HG02610 (cell line): ENCODE results near the gene DIP2C.

Experiments
- ATAC-seq: cut with Tn5 transposase; IDR thresholded peaks from one replicate; pipeline ENCODE4 v1.9.1; 2021; ENCODE audit warnings: mild to moderate bottlenecking, moderate library complexity; ENCODE audit not compliant: unreplicated experiment

Gene DIP2C

DNA sequence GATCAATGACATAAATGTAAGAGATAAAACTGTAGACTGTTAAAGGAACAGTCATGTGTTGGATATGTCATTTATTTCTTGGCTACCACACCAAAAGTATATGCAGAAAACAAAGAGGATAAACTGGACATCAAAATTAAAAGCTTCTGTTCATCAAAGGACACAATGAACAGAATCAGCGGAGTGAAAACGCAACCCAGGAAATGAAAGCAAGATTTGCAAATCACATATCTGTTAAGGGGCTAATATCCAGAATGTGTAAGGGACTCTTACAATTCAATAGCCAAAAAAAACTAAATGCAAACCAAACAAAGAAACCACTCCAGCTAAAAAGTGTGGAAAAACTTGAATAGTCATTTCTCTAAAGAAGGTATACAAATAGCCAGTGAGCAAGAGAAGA, 390.0 kb downstream of the DIP2C start:
- ATAC-seq = no peak

DNA sequence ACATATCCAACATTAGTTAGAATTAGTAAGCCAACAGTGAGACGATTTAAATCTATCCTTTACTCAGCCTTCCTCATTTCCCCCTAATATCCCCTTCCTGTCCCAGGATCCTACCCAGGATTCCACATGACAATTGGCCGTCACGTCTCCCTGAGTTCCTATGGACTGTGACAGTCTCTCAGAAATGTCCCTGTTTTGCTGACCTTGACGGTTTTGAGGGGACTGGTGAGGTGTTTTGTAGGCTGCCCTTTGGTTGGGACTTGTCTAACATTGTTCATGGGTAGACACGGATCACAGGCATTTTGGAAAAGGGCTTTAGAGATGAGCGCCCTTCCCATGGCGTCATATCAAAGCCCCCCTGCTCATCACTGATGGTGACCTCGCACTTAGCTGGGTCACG, 391.4 kb downstream of the DIP2C start:
- ATAC-seq = no peak

DNA sequence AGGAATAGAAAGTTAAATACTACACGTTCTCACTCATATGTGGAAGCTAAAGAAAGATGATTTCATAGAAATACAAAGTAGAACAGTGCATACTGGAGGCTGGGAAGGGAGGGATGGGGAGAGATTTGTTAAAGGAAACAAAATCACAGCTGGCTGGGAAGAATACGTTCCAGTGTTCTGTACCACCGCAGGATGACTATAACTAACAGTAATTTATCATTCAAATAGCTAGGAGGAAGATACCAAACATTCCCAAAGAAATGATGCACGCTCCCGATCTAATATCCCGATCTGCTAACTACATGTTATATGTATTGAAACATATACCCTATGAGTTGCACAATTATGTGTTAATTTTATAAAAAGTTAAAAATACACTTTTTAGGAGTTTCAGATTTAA, 391.9 kb downstream of the DIP2C start:
- ATAC-seq = no peak

DNA sequence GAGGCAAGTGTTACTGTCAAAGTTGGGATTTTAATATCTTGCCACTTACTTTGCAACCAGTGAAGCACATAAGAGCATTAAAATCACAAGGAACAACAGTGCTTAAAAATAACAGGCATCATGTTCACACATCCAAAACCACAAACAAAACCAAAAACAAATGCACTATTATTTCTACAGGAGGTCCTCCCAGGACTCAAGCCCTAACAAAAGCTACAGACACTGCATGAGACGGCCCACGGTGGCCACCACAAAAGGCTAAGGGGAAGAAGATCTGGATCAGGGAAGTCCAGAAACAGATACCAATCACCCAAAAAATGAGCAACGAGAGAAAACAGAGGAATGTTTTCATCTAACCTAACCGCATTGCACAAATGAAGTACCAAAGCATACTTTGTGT, 395.8 kb downstream of the DIP2C start:
- no peak for ATAC-seq

DNA sequence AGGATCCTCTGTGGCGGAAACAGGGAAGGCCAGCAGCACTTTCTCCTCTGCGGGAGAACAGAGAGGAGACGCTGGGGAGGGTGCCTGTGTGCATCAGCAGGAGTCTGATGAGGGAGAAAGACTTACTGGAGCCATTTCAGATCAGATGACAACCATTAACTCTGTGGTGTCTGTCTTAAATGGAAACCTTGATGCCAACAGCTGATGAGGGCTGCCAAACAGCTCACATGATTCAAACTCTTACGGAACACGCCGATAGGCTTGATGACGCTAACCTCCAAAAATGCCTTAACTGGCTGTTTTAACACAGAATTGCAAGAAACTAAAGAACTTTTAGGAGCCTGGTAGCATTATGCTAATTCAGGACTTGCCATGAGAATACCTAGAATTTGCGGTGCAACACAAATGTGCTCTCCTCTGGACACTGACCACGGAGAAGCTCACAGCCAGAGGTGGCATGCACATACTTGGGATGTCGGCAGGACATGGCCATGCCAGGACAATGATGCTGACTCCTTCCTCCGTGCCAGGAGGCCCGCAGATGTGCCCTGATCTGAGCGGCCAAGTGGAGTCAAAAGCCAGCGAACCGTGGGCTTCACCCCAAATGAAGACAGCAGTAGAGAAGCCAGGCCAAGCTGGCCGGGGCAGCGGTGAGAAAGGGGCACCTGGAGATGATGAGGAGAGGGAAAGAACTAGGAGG, 399.3 kb downstream of the DIP2C start:
- ATAC-seq = no peak

DNA sequence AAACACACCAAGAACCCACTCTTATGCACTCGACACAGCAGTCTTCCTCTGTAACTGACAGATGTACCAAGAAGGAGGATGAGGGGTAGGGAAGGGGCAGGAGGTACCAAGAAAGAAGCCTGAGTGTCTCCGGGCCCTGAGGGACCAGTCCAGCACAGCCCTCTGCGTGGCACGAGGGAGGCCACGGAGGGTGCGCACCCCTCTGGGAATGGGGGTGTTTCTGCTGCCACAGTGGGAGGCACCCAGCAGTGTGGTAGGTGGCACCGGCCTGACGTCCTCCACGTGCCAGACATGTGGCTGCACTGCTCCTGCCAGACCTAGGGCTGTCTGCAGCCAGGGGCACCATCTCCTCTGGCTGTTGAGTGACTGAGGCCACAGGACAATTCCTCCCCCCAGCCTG, 399.9 kb downstream of the DIP2C start:
- no peak for ATAC-seq

DNA sequence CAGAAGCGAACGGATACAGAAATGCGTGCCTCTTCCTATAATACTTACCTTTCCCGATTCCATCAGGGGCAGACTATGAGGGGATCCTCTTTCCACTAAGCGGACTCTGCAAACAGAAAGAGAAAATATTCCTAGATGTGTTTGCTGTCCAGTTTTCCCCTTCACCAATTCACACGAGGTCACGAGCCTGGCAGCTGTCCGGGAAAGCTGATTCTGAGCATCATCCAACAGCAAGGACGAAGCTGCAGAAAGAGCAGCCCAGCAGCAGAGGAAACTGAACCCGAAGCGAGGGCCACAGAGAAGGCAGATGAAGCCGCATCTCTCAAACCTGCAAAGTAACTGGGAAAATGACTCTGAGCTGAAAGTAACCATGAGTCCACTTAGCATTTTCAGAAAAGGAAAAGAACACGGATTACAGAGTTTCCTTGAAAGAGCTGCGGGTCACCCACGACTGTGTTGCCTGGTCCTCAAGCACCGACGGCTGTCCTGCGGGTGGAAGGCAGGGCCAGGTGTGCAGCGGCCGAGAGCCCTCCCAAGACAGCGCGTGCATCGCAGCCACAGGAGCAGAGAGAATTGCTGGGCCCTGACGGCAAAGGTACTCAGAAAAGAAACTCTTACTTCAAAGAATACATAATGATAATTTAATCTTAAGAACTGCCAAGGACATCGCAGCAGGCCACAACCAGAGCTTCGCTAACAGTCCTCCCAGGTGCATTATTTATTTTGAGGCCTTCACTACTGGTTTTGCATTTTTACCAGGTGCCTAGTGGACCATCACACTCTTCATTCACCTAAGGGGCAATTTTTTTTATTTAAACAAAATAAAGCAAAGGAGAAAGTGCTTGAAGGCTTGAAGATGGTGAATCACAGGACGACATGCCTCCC, 400.9 kb downstream of the DIP2C start:
- ATAC-seq = no peak

DNA sequence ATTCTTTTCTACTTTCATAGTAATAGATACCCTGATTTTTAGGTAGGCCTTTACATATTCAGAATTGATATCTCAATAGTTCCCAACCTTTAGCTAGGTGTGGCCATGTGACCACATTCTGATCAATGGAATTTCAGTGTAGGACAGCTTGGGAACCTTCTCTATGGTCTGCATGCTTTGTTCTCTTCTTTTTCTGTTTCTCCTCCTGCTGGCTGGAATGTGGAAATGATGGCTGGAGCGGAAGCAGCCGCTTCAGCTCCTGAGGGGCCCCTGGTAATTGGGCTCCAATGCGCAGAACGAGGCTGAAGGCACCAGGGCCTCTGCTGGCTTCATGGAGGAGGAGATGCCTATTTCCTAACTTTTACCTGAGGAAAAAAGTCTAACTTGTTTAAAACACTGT, 401.7 kb downstream of the DIP2C start:
- no peak for ATAC-seq

DNA sequence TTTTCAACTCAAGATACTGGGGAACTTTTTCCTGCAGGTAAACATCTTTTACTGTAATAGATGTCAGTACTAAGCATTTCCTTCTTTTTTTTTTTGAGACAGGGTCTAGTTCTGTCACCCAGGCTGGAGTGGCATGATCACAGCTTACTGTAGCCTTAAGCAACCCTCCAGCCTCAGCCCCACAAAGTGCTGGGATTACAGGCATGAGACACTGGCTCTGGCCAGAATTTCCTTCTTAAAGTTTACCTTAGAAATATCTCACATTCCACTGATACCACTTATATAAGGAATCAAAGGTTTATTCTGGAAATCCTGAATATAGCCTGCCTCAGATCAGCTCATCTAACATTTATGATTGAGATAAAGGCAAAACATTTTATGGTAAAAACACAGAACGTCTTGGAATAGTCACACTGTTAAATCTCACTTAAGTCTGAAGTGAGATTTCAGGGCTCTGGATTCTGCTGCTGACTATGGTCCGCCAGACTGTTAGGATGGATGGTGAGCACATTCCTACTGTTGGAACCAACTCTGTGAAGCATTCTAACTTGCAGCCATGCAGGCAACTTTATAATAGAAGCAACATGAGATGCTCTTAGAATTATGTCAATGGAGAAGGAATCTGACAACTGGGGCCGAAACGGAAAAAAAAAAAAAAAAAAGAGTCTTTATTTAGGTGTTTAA, 402.3 kb downstream of the DIP2C start:
- no peak for ATAC-seq

DNA sequence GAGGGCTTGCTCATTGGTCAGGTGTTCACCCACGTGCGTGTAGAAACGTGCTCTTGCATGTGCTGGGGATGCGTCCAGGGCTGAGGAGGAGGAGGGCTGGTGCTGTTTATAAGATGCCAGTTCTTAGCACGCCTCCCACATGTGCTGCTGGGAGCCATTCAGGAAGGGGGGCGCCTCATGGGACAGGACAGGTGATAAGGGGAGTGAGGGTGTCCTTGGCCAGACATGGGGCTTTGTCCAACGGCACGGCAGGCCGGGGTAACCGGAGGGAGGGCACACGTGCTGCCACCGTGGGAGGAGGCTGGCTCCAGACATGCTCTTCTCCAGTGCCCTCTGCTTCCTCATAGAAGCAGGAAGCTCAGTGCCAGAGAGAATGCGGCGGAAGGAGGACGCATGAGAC, 404.3 kb downstream of the DIP2C start:
- no peak for ATAC-seq

DNA sequence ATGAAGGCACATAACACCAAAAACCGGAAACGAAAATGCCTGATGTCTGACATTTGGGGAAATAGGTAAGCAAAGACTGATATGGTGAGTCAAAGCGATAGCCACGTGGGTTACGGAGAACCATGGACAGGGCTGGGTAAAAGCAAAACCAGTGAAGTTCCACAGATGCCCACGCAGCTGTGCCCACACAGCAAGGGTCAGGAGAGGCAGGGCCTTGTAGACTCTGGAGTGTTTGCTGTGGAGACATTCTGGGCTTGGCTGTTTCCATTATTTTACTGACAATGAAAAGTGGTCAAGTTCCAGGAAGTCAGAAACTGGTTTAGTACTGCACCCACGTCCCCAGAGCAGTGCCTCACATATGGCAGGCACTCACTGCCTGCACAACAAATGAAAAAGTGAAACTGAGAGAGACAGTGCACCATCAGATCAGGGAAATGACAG, 405.5 kb downstream of the DIP2C start:
- ATAC-seq = no peak

DNA sequence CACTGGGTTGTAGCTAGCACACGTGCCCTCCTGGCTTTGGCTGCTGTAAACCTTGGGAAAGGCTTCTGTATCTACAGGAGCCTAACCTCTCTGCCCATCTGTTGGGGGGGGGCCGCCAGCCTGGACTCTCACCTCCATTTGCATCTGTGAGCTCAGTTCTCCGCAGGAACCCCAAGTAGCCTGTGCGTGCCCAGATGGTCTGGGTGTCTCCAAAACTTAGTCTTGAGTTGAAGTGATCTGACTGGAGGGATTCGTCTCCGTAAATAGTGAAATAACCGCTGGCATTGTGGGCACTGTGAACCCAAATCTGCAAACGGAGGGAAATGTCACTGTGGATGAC, 406.4 kb downstream of the DIP2C start:
- no peak for ATAC-seq

DNA sequence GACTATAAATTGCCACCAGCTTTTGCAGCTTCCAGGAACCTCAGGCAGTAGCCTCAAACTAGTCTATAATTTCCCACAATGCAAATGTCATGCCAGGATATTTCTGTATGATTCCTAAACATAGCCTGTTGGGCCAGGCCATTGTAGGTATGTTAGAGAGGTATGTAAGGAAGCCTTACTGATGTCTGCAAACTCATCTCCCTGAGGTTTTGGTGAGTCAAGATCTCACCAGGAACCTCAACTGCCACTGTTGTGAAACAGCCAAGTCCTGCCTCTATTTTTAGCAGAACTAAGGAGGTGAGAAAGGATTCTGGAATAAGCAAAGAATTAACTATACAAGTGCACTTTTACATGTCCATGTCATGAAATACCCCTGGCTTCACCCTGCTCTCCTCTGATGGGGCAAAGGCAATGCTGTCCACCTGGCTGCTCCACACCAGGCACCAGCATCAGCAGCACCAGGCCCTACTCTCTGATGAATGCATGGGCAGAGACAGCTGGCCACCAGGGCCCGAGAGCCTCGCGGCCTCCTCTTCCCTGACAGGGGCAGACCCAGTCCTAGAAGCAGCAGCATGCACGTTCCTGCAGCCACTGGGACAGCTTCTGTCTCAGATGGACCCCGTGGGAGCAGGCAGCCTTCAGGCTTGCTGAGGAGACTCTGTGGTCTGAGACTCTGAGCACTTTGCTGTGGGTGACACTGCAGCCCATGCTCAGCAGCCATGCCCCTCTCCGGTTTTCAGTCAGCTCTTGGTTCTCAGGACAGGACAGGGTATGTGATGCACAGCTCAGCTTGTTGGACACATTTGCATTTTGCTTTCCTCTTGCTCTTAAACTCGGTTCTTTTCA, 407.0 kb downstream of the DIP2C start:
- ATAC-seq = no peak

DNA sequence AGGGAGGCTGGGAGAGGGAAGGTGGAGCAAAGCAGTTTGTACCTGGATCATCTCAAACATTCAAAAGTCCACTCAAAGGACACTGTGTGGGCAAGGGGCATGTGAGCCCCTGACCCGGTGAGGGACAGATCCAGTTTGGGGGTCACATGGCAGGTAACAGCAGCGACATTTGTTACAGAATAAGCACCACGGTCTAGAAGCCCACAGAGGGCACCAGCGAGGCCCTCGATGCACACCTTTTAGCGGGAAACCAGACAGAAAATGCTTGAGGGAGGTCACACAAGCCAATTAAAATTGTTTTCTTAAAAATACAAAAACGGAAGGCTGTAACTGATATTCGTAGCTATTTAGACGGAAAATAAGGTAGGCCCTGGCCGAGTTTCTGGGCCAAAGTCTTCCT, 409.8 kb downstream of the DIP2C start:
- ATAC-seq = no peak

DNA sequence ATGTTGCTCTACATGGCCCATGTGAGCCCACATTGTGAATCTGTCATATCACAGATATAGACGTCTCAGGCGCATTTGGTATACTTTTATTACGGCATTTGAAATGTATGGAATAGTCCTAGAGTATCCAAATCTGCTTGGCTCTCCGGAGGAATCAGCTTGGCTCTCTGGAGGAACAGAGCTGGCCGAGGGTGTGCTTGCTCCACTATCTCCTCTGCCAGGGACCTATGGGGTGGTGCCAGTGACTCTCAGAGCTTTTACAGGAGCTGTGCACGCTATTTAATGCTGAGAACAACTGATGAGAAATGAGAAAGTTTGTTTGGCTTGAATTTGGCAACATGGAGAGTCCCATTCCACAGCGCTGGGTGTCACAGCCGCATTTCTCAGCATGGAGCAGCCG, 410.2 kb downstream of the DIP2C start:
- no peak for ATAC-seq

DNA sequence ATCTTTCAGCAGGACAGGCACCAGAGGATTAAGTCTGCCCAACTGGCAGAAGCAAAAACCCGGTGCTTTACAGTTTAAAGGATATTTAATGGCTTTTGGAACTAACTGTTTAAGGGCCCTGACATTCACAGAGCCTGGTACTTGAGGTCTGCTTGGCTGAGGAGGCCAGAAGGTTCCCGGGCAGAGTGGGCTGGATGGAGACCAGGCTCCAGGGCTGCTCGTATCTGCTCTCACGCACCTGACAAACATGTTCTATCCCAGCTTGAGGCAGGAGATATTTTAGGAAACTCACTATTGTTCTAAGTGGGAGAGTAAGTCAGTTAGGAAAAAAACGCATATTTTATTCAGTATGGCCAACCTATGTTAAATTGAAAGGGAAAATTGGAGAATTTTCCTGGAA, 410.8 kb downstream of the DIP2C start:
- ATAC-seq = no peak

DNA sequence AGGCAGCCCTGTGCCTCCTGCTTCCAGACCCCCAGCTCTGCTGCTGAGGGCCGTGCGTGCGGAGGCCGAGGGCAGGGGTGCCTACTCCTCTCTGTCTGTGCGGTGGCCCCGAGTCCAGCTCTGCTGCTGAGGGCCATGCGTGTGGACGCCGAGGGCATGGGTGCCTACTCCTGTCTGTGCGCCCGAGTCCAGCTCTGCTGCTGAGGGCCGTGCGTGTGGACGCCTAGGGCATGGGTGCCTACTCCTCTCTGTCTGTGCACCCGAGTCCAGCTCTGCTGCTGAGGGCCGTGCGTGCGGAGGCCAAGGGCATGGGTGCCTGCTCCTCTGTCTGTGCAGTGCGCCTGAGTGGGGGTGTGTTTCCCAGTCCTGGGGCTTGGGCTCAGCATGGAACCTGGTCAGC, 411.5 kb downstream of the DIP2C start:
- ATAC-seq = no peak

DNA sequence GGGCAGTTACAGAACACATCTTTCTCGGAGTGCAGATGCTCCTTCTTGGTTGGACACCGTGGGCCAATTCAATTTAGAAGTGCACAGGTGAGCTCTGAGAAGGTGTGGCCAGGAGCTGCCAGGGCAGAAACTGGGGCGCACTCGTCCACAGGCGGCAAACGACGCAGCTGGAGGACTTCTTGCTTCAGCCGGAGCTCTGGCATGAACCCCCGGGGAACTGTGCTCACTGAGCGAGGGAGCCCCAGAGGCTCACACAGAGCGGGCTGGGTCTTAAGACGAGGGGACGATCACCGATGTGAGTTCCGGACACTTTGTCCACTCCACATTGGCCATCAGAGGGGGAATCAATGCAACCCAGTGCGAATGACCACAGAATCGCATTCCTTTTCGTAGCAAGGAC, 413.8 kb downstream of the DIP2C start:
- ATAC-seq = no peak

DNA sequence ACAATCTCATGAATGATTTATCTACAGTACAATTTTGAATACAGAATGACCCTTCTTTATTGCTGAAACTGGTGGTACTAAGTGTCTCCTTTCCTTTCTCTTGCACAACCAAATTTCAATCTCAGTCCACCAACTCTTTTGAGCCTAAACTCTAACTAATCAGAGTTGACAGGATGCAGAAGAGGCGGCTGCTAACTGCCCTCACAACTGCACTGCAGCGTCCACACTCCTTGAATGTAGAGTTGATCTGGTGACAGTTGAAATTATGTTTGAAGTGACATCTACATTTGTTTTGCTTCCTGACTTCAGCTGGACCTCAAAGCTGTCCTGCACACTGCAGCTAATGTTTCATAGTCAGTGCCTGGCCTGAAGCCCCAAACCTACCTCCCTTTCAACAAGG, 414.6 kb downstream of the DIP2C start:
- ATAC-seq = no peak

DNA sequence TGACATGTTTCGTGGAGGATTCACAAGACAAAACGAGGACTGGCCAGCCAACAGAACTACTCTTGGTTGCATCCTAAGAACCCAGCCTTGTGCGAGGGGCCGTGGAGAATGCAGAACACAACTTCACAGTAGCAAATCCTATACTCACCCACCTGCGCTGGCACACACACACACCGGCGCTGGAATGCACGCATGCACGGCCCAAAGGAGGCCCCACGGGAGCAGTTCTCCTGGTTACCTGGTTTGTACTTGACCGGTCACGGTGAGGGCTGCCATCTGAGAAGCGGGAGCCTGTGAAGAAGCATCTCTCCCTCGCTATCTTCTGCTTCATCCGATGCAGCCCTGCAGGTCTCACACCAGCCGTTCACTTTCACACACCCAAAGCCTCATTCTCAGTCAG, 416.4 kb downstream of the DIP2C start:
- ATAC-seq = no peak

DNA sequence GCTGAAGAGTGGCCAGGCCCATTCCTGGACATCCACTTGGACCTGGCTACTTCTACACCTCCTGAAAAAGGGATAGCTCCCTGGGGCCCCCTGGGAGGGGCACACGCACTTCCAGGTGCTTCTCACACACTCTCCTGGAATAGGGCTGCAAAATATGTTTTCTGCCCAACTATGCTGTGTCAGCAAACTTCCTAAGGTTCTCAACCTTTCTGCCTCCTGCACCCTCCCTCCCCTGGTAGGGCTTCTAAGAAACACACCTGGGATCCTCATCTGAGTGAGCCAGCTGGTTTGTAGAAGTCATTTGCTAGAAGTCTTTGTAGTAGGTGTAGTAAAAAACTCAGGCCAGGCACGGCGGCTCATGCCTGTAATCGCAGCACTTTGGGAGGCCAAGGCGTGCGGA, 417.7 kb downstream of the DIP2C start:
- no peak for ATAC-seq
